HK-2 (cell line): ENCODE data around the gene GUCY1A2.
"Not testable (repeated sequence)": the region's sequence is repeated elsewhere in the genome, so short reads cannot be mapped to it uniquely, and the experiment has no call there.

Experiments used
- DNase-seq: peaks from one replicate; pipeline ENCODE4 v3.0.0-alpha.2; 2018; ENCODE audit not compliant: unreplicated experiment

Gene GUCY1A2

DNA sequence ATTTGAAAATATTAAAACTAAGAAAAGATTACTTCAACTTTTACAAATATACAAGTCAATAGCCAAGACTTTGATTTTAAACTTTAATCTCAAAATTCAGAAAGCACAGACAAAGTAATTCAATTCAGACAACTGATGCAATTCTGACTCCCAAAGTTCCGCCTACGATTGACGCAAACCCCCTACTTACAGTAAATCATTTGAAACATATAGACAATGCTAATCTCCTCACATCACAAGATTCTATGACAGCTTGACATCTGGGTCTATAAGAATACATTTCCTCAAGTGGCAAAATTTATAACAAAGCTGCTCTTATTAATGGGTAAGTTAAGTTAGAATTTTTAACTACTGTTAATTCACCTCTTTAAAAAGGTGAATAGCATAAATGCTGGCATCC is 75.2 kb downstream of the GUCY1A2 start:
- DNase-seq, result no peak

DNA sequence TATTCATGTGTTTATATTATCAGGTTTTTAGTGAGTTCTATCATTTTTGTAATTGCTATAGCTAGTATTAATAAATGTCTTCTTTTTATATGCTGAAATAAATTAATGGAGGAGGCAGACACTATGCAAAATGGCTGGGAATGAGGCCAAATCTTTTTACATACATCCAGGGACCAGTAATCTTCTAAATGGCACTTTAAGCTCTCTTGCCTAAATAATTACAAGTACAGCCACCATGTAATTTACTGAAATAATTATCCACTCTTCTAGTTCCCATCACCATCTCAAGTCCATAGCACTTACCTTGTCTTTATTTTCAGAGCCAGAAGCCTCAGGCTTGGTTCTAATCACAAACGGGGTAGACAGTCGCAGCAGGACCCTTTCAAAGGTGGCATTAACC is 79.1 kb downstream of the GUCY1A2 start:
- DNase-seq, result no peak

DNA sequence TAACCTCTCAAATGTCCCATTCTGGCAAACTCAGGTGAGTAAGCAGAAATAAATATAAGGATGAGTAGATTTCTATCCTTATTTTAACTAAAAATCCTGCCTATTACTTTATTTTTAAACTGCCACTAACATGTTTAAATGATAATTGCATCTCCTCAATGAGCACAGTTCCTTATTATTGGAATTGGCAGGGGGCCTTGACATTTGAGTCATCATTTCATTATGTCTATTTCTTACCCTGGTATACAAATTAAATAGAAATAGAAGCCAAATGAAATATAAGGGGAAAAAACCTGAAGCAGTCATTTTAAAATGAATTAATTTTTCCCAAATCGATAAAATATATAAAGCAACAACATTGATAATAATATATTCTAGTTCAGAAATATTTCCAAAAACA is 81.2 kb downstream of the GUCY1A2 start:
- DNase-seq, result no peak

DNA sequence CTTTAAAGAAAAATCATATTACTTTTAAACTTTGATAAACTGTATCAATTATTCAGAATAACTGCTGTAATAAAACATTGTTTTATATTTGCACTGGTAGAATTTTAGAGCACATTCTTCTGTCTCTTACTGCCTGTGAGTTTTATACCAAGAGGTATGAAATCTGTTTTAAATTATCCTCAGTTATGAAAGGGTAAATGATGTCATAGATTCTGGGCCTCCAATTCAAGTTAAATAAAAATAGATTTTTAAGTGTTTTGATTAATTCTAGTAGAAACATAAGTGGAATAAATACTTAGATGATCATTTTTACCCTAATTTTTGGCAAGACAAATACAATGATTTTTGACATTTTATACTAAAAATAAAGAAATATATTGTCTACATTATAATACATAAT is 93.0 kb downstream of the GUCY1A2 start:
- no peak for DNase-seq

DNA sequence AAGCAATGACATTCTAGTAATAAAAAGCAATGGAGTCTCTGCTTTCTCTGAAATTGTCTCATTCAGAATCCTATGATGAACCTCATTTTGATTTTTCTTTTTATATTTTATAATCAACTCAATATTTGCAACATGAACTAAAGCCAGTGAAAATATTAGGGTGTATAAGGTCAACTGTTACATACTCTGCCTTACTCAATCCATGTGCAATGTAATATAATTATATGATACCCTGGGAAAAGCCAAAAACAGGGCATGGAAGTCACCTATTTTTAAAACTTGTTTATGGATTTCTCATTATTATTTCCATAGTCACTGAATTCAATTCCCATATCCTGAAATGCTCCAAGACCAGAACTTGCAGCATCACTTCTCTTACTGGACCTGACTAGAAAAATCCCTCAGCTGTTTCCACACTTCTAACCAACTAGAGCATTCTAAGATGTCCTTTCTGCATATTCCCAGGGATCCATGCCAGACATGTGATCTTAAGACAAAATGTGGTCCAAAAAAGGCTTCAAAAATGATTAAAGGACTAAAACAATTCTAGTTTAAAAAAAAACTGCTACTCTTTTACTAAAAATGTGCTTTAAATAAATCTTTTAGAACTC is 97.3 kb downstream of the GUCY1A2 start:
- DNase-seq, result no peak

DNA sequence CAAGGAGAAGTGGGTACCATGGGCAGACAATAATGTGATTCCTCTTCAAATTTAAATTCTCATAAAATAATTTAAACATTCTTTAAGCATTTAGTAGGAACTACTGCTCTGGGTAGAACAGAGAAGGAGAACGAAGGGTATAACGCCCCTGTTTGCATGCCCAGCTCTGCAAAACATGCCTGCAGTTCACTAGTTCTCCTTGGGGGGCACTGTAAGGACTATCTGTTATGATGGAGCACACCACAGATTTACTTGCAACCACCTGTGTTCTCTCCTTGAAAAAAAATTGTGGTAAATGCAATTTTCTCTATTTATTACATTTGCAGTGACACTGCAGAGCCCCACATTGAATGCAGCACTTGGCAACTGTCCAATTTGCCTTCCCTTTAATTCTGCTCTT is 100.3 kb downstream of the GUCY1A2 start:
- DNase-seq, result no peak

DNA sequence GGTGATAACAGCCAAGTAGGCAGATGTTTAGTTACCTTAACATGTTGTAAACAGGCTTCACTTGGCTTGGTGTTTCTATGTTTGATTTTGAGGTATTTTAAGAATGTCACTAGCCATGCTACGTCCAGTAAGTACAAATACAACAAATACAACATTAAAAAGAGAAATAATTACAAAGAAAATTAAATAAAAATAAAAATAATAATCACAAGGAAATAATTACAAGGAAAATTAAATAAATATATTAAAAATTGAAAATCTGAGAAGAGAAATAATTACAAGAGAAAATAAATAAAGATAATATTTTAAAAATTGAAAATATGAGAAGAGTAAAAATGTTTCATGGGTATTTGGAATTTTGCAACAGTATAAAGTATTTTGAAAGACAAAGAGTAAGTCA is 103.9 kb downstream of the GUCY1A2 start:
- no peak for DNase-seq

DNA sequence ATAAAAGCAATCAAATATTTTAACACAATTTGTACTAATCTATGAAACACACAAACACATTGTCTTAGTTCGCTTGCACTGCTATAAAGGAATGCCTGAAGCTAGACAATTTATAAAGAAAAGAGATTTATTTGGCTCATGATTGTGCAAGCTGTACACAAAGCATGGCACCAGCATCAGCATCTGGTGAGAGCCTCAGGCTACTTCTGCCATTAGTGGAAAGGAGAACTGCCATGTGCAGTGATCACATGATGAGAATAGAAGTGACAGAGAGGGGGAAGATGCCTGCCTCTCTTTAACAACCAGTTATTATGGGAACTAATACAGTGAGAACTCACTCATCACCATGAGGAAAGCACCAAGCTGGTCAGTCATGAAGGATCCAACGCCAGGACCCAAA is 105.1 kb downstream of the GUCY1A2 start:
- DNase-seq, result no peak

DNA sequence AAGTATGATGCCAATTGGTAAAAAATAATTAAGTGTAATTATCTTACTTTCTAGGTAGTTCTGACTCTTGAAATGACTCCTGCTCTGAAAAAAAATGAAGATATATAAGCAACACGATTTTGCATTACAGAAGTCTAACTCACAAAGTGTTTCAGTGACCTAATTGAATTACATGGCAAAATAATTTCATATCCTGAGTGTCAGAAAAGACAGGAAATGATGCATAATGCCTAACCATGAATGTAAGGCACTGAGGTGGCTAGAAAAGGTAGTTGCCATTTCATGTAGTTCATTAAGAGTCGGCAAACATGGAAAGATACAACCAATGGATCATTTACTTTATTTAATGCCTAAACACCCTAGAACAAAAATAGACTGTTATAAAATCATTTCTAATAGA is 113.5 kb downstream of the GUCY1A2 start:
- no peak for DNase-seq

DNA sequence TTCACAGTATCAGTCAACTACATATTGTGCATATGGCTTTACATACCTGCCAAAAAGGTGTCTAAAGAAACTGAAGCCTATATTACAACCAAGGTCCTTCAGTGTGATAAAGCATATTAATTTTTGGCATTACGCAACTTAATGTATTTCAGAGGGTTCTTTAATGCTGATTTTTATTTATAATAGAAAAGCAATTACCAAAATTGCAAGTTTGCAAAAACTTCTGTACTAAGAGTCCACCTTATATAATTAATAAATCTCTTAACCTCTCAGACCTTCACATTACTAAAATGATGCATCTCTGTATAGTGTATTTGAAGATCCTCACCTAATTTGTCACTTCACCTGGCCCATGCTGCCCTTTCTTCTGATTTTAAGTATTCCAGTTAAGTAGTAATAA is 128.6 kb downstream of the GUCY1A2 start:
- no peak for DNase-seq

DNA sequence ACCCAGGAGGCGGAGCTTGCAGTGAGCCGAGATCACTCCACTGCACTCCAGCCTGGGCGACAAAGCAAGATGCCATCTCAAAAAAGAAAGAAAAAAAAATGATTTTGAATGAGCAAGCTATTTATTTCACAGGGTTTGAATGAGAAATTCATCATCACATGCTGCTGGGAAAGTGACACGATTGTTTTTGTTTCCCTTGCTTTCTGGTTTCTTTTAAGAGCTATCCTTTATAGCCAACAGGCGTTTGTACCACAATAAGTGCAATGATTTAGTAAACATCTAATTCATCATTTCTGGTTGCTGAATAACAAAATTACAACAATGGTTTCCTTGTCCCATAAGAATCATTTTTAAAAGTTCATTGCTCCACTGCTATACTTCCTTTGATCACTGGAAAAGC is 129.9 kb downstream of the GUCY1A2 start:
- no peak for DNase-seq

DNA sequence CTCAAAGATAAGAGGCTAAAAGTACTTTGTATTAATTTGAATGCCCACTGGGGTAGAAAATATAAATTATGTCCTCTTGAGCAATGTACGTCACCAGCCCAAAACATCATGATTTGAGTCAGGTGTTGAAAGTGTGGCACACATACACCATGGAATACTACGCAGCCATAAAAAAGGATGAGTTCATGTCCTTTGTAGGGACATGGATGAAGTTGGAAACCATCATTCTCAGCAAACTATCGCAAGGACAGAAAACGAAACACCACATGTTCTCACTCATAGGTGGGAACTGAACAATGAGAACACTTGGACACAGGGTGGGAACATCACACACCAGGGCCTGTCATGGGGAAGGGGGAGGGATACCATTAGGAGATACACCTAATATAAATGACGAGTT is 134.6 kb downstream of the GUCY1A2 start:
- DNase-seq, result not testable (repeated sequence)

DNA sequence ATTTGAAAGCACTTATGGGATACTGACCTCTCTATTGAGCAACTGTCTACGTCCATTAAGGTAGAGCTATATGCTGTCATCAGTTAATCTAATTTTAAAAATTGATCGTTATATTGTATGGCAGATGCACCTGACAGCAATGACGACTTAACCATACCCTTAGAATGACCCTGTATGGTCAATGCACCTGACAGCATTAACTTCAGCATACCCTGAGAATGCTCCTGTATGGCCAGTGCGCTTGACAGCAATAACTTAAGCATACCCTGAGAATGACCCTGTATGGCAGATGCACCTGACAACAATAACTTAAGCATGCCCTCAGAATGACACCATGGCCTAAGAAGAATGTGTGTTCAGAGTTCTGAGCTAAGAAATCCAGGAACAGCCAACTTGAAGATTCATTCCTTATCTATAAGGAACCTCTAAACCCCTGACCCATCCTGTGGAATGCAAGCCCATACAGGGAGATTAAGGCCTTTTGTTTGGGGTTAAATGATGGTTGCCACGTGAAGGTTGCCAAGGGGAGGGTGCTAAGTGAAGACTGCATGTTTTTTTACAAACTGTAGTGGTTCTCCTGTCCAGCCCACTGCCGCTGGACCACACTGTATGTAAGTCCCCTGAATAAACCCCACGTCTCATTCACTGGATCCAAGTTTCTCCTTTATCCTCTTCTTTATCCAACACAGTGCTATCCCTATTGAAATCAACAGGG is 138.3 kb downstream of the GUCY1A2 start:
- DNase-seq, result no peak

DNA sequence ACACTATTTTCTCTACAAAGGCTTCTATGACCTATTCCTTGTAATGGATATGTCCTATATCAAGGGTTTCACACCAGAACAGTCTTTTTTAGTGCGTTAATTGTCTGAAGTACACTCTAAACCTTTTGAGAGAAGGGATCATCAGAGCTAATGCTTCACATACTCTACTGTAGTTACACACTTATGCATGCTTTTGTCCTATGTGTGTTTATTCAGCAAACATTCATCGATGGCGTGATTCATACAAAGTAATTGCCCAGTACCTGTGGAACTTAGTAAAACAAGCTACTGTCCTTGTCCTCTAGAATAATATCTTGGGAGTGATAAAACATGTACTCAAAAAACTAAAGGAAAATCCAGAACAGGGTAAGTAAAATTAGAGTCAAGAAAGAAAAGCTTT is 139.2 kb downstream of the GUCY1A2 start:
- DNase-seq, result no peak

DNA sequence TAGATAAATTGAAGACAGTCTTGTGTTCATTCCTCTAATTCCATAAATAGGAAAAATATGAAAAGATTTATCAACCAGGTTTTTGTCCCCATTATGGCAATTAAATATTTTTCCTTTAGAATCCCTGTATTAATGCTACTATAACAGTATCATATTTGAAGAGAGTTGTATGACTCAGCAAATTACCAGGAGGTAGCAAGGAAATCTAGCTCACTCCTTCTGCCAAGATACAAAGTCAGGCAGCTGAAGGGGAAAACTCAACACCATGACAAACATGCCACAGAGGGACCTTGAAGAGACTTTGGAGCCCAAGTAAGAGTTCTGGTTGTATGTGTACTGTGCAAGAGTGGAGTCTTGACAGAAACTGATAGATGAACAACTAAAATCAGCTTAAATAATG is 143.3 kb downstream of the GUCY1A2 start:
- DNase-seq, result no peak

DNA sequence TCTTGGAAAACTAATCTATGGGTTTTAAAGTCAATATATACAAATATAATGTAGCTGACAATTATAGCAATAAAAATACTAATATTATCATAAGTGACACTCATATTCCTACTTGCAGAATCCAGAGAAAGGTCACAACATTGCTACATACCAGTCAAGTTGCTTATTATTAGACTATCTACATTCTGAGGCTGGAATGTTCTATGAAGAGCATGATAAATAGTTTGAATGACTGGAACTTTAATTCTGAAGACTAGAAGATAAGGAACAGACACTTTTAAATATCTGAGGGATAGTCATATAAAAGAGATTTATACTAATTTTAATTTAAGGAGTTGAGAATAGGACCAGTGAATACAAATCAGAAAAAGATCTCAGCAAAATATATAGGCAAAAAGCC is 146.0 kb downstream of the GUCY1A2 start:
- no peak for DNase-seq

DNA sequence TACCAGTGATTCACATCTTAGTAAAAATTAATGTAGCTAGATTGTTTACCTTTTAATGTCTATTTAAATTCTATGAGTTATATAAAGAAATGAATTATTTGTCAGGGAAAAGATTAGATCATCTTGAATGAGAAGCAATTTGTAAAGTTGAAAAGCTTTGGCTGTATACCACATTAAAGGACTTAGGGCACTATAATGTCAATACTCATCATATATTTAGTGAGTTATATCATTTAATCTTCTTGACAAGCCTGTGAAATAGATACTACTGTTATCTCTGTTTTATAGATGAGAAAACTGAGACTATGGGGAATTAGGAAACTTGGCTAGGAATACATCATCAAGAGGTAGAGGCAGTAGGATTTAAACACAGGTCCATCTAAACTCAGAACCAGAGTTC is 160.1 kb downstream of the GUCY1A2 start:
- no peak for DNase-seq

DNA sequence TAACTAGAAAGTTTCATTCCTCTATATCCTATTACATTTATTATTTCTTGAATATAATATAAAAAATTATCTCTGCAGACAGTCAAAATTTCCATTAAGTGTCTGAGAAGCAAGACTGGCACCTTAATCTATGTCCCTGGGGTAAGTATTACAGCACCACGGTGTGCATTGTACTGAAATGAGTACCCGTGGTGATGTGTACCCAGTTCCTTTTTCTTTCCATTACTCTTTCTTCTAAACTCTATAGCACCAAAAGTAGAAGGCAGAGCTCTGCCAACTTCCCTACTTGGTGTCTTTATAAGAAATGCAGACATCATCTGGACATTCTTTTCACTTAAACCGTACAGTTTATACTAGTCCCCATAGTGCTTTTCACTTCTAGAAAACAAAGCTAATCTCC is 161.7 kb downstream of the GUCY1A2 start:
- no peak for DNase-seq

DNA sequence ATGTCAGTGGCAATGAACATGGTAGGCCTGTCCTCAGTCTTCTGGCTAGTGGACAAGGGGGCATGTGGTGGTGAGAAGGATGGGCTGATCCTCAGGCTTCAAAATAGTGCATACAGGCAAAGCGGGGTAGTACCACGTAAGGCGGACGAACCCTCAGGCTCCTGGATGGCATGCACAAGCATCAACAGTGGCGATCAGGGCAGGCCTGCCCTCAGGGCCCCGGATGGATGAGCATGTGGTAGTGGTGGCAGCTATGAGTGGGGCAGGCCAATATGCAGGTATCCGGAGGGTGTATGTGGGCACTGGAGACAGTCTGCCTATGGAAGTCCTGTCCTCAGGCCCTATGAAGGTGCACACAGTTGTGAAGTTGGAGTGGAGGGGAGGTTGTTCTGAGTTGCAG is 163.8 kb downstream of the GUCY1A2 start:
- no peak for DNase-seq

DNA sequence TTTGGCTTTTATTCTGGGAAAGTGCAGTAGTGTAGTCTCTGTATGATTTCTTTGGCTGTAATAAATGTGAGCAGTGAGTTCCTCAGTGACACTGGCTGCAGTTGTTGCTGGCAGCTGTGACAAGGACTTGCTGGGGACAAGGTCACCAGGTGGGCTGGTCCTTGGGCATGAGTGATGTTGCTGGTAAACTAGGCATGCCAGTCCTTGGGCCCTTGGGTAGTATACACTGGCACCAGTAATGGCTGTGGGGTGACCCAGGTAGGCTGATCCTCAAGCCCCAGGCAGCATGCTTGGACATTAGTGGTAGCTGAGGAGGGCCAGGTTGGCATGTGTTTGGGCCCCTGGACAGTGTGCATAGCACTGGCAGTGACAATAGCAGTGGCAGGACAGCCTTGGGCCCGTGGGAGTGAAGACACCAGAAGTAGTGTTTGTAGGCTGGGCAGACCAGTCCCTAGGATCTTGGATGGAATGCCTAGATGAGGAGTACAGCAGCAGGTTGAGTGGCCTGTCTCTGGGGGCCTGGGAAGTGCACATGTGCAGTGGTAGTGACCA is 164.3 kb downstream of the GUCY1A2 start:
- no peak for DNase-seq

DNA sequence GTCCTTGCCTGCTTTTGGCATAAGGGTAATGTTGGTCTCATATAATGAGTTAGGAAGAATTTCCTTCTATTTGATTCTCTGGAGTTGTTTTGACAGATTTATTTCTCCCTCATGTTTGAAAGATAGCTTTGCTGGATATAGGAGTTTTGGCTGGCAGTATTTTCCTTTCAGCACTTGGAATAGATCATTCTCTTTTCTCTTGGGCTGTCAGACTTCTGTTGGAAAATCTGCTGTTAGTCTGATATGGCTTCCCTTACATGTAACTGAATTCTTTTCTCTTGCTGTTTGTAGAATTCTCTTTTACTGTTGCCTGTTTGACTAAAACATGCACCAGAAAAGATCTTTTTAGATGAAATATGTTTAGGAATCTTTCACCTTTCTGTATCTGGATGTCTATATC is 165.5 kb downstream of the GUCY1A2 start:
- DNase-seq, result no peak

DNA sequence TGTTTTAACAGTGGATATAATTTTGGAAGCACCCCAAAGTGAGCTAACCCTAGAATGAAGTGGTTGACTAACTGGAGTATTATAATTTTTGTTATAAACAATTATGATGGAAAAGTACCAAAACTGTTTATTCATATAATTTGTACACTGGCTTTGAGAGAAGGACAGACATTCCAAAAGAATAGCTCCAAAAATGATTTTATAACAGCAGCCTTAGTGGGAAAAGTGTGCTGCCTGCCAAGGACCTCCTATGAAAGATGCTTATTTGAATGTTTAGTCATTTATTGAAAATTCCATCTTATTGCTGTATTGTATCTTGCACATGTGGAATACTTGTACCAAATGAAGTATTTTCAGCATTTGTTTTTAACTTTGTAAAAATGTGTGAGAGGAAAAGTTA is 169.8 kb downstream of the GUCY1A2 start:
- DNase-seq, result no peak

DNA sequence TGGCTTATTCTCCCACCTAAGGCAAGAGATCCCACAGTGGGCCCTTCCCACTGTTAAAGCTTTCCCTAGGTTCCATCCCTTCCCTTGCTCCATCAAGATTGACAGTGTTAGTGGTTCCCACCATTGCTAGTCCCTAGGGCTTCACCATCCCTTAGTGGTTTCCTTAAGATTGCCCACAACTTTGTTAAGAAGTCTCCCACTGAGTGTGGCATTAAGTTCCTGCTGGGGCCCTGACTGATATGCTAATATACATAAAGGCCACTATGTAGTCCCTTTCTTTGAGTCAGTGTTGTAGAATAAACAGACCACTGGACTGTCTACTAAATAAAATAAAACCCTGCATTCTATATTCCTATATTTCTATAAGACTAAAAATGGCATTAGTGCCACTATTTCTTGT is 176.1 kb downstream of the GUCY1A2 start:
- no peak for DNase-seq

DNA sequence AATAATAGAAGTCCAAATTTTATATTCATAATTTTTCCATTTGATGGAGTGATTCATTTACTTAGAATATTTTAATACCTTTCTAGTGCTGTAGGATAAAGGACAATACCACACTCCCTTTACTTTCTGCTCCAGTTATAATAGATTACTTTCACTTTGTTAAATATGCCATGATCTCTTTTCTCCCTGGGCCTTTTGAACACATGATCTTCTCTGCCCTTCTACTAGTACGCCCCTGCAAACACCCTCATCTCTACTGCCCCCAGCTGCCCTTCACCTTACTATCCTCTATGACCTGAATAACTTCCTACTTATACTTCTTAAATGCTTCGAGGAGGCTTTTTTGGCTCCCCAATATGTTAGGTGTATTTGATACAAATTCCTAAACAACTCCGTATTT is 177.3 kb downstream of the GUCY1A2 start:
- no peak for DNase-seq
